Measurements from ENCODE around the gene ARL6IP6. TPM values are rescaled to one million over a fixed set of nuclear protein-coding genes. Genes with fewer than 3 reads are reported as not detected.

ARL6IP6 gene
- total and polyA plus RNA-seq, 2 of the 13 experiments (the other 11 are each of a cell fraction or from before 2014, with no cell fraction given): 45.0 to 65.9 TPM

DNA sequence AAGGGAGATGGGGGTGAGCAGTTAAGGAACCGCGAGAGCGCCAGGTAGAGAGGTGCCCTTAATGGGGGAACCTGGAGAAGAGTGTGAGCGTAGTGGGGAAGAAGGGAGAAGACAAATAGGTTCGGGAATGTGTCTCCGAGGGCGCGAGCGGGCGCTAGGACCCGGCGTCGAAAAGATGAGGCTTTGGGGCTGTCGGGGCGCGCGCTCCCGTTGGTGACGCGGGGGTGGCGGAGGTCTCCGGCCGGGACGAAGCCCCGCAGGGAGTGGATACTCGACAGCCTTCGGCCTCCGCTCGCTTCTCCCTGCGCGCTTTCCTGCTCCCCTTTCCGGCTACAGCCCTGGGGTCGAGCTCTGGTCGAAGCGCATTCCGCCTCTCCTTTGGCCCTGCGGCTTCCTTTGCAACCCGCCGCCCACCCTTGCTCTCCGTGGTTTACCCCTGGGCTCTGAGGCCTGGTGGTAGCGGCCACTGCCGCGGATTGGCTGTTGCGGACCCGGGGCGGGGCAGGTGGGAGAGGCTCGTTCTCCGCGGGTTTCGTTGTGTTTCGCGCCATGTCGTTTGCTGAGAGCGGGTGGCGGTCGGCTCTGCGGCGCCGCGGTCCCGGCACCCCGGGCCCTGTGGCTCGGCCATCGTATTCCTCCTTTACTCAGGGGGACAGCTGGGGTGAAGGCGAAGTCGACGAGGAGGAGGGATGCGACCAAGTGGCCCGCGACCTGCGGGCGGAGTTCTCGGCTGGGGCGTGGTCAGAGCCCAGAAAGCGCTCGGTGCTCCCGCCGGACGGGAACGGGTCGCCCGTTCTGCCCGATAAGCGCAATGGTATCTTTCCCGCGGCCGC is at the start of gene ARL6IP6 (continued):
- TF ChIP-seq ZNF318 (CRISPR knock-in tag; IDR thresholded peaks at IDR 0.05) (no peak), HHEX (CRISPR knock-in tag; IDR thresholded peaks at IDR 0.05) (no peak), ZNF616 (CRISPR knock-in tag; IDR thresholded peaks at IDR 0.05; ENCODE audit: low read depth) (0 out of 2 replicates have a peak, but pooled peaks have one; percentile 60), NR2F1 (CRISPR knock-in tag; IDR thresholded peaks at IDR 0.05) (peak in 1 of 2 experiments; percentile 41; a peak in 2 of 4 replicates), CEBPB (IDR thresholded peaks at IDR 0.05; ENCODE audit: borderline replicate concordance, low read depth, low read length) (no peak), GABPB1 (CRISPR knock-in tag; IDR thresholded peaks at IDR 0.05) (peak; percentile 72; the same call in 1 of the 2 replicates), CBX2 (IDR thresholded peaks at IDR 0.05; ENCODE audit: low read depth, low read length) (no peak), CBX2 (CRISPR knock-in tag; IDR thresholded peaks at IDR 0.05; ENCODE audit: low read depth) (no peak), U2AF1 (optimal IDR thresholded peaks at IDR 0.05; ENCODE audit: low read depth, low read length) (peak; percentile 96), SCMH1 (CRISPR knock-in tag; IDR thresholded peaks at IDR 0.05; ENCODE audit: borderline replicate concordance) (no peak), ZNF34 (CRISPR knock-in tag; IDR thresholded peaks at IDR 0.05; ENCODE audit: borderline replicate concordance) (no peak; the same call in 1 of the 2 replicates), MLX (CRISPR knock-in tag; IDR thresholded peaks at IDR 0.05) (no peak; the same call in 1 of the 2 replicates)
- TF ChIP-seq, protein P1, sequence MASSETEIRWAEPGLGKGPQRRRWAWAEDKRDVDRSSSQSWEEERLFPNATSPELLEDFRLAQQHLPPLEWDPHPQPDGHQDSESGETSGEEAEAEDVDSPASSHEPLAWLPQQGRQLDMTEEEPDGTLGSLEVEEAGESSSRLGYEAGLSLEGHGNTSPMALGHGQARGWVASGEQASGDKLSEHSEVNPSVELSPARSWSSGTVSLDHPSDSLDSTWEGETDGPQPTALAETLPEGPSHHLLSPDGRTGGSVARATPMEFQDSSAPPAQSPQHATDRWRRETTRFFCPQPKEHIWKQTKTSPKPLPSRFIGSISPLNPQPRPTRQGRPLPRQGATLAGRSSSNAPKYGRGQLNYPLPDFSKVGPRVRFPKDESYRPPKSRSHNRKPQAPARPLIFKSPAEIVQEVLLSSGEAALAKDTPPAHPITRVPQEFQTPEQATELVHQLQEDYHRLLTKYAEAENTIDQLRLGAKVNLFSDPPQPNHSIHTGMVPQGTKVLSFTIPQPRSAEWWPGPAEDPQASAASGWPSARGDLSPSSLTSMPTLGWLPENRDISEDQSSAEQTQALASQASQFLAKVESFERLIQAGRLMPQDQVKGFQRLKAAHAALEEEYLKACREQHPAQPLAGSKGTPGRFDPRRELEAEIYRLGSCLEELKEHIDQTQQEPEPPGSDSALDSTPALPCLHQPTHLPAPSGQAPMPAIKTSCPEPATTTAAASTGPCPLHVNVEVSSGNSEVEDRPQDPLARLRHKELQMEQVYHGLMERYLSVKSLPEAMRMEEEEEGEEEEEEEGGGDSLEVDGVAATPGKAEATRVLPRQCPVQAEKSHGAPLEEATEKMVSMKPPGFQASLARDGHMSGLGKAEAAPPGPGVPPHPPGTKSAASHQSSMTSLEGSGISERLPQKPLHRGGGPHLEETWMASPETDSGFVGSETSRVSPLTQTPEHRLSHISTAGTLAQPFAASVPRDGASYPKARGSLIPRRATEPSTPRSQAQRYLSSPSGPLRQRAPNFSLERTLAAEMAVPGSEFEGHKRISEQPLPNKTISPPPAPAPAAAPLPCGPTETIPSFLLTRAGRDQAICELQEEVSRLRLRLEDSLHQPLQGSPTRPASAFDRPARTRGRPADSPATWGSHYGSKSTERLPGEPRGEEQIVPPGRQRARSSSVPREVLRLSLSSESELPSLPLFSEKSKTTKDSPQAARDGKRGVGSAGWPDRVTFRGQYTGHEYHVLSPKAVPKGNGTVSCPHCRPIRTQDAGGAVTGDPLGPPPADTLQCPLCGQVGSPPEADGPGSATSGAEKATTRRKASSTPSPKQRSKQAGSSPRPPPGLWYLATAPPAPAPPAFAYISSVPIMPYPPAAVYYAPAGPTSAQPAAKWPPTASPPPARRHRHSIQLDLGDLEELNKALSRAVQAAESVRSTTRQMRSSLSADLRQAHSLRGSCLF (CRISPR knock-in tag; IDR thresholded peaks at IDR 0.05; ENCODE audit: borderline replicate concordance): no peak; the same call in 1 of the 2 replicates
- TF ChIP-seq, protein P2, sequence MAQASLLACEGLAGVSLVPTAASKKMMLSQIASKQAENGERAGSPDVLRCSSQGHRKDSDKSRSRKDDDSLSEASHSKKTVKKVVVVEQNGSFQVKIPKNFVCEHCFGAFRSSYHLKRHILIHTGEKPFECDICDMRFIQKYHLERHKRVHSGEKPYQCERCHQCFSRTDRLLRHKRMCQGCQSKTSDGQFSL (CRISPR knock-in tag; IDR thresholded peaks at IDR 0.05): peak; percentile 41; the same call in 1 of the 2 replicates
